HG03064 (cell line): ENCODE data around the gene C19orf81.
"Not testable (repeated sequence)": the region's sequence is repeated elsewhere in the genome, so short reads cannot be mapped to it uniquely, and the experiment has no call there.

ENCODE experiments used
- ATAC-seq: cut with Tn5 transposase; IDR thresholded peaks from one replicate; pipeline ENCODE4 v1.9.1; 2021; ENCODE audit warnings: low read depth; ENCODE audit not compliant: unreplicated experiment

C19orf81 gene

DNA sequence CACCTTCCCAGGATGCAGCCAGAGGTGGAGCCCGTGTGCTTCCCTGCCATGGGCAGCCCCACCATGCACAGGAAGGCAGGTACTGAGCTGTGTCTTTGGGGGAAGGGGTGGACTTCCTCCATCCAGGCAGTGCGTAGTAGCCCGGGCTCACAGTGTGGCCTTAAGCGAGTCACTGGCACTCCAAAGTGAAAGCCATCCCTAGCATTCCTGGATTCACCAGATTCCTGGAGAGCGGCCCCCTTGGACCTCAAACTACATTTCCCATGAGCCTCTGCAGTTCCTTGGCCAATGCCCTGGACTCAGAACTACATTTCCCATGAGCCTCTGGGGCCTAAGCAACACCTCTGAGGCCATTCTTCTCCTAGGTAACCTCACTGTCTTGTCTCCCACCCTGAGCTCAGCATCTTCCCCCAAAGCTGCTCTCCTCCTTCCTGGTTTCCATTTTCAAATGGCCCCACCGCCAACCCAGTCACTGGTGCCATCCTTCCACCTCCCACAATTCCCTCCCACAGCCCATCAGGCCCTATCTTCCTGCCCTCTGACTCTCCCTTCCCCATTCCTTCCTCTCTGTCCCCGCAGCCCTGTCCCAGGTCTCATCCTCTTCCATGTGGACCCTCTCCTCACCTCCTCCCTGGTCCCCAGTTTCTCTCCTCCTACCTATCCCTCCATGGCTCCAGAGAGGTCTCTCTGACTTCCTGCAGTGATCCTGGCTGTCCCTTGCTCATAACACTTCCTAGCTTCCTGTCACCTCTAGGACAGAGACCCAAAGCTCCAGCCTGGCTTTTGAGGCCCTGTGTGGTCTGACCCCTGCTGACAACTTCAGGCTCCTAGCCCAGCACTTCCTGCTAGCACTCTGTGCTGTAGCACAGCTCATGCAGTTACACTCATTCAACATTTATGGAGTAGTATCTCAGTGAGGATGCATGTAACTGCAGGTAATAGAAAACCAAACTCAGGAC is at the start of gene C19orf81:
C19orf81 (plus strand) TSS at position 13 of the 959 bp plus-strand sequence; CDS start at position 13, 0 bp downstream.
- no peak for ATAC-seq

DNA sequence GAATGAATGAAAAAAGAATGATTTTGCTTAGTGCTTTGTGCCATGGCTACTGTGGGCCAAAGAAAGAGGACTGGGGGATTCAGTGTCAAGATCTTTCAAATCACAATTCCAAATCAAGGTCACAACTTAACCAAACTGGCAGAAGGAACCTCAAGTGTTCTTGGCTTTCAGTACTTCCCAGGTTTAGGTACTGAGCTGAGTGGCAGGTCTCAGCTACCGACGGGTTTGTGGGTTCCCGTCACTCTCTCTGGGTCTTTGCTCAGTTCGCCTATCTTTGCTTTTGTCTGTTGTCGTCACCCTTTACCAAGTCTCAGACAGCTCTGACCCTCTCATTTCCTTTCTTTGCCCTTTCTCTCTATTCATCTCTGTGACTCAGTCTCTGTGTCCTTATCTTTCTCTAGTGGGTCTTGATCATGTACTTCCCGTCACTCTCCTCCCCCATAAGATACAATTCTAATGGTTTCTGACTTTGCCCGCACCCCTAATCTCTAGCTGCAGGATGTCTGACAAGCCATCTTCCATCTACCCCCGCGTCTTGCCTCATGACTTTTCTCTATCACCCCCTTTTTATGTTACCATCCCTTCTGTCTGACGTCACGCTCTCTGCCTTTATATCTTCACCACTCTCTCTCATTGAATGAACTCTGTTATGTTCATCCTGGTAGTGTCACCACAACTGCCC is 47.7 kb upstream of the C19orf81 start:
- no peak for ATAC-seq

DNA sequence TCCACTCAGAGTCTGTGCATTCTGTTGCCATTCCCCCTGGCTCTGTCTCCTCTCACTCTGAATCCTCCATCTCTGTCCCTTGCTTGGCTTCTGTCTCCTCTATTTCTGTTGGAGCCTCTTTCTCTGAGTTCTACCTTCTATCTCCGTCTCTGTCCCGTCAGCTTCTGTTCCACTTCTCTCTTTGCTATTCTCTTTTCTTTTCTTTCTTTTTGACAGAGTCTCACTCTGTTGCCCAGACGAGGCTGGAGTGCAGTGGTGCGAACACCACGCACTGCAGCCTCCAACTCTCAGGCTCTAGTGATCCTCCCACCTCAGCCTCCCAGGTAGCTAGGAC is 47.2 kb upstream of the C19orf81 start:
- no peak for ATAC-seq

DNA sequence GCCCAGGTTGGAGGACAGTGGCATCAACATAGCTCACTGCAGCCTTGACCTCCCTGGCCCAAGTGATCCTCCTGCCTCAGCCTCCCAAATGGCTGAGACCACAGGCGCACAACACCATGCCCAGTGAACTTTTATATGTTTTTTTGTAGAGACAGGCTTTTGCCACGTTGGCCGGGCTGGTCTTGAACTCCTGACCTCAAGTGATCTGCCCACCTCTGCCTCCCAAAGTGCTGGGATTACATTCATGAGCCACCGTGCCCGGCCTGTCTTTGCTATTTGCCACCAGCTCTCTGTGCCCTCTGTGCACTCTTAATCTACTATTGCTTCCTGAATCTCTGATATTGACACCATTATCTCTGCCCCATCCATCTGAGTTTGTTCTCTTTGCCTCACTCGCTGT is 46.7 kb upstream of the C19orf81 start:
- no peak for ATAC-seq

DNA sequence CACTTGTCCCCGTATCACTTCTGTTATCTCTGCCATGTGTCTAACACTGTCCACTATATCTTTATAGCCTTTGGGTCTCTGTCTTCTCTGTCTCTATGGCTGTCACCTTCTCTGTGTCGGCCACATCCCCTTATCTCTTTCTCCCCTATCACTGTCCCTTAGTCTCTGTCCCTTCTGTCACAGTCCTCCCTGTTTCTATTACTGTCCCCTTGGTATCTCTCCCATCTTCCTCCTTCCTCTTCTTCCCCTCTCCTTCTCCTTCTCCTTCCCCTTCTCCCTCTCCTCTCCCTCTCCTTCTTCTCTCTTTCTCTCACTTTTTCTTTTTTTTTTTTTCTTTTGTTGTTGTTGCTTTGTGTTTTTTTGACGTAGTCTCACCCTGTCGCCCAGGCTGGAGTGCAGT is 46.3 kb upstream of the C19orf81 start:
- ATAC-seq: no peak

DNA sequence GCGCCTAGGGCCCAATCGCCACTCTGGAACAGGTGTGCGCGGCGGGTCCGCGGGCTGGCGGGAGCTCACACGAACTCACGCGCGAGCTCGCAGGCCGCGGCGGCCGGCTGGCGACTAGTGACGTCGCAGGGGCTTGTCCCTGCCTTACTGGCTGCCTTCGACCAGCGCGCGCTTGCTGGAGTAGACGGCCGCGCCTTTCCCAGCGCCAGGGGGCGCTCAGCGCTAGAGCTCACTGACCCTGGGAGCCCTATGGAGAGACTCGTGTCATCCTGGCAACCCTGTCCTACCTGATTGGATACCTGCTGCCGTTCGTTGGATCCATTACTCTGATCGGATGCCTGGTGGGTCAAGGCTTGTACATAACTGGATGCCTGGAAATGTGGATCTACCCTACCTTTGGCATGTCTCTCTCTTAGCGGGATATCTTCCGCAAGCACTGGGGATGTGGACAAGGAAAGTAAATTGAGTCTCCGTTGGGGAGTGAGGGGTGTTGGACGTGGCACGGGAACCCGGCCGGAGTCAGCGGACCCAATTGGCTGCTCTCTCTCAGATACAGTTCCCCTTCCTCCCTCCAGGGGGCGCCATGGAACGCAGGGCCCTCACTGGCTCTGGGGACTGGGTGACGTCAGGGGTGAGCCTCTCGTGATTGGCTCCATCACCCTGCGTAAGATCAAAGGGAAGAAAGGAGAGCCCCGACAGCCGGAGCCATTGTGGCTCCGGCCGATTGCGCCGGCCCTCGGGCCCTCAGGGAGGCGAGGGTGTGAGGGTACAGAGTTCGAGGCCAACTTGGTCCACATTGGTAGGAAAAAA is 44.8 kb upstream of the C19orf81 start:
- not testable (repeated sequence) for ATAC-seq

DNA sequence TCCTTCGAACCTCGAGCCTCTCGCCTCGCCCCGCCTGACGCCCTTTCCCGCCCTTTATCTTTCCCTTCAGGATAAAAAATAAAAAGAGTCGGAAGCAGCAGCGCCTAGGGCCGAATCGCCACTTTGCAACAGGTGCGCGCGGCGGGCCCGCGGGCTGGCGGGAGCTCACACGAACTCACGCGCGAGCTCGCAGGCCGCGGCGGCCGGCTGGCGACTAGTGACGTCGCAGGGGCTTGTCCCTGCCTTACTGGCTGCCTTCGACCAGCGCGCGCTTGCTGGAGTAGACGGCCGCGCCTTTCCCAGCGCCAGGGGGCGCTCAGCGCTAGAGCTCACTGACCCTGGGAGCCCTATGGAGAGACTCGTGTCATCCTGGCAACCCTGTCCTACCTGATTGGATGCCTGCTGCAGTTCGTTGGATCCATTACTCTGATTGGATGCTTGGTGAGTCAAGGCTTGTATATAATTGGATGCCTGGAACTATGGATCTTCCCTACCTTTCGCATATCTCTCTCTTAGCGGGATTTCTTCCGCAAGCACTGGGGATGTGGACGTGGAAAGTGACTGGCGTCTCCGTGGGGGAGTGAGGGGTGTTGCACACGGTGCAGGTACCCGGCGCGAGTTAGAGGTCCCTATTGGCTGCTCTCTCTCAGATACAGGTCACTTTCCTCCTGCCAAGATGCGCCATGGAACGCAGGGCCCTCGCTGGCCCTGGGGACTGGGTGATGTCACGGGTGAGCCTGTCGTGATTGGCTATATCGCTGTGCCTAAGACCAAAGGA is 43.0 kb upstream of the C19orf81 start:
- not testable (repeated sequence) for ATAC-seq

DNA sequence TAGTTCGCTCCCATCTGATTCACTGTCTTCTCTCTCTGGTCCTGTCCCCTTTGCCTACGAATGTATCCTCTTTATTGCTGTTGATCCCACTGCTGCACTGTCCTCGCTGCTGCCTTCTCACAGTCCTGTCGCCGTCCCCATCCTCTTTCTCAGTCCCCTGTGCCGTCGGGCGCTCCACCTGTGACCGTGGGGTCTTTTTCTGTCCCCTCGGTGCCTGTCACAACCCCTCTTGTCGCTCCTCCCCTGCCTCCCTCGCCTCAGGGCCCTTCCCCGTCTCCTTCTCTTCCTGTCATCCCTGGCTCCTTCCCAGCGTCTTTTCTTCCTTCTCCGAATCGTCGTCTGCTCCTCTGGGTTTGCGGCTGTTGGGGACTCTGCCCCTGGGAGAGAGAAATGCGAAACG is 41.9 kb upstream of the C19orf81 start:
- ATAC-seq: no peak

DNA sequence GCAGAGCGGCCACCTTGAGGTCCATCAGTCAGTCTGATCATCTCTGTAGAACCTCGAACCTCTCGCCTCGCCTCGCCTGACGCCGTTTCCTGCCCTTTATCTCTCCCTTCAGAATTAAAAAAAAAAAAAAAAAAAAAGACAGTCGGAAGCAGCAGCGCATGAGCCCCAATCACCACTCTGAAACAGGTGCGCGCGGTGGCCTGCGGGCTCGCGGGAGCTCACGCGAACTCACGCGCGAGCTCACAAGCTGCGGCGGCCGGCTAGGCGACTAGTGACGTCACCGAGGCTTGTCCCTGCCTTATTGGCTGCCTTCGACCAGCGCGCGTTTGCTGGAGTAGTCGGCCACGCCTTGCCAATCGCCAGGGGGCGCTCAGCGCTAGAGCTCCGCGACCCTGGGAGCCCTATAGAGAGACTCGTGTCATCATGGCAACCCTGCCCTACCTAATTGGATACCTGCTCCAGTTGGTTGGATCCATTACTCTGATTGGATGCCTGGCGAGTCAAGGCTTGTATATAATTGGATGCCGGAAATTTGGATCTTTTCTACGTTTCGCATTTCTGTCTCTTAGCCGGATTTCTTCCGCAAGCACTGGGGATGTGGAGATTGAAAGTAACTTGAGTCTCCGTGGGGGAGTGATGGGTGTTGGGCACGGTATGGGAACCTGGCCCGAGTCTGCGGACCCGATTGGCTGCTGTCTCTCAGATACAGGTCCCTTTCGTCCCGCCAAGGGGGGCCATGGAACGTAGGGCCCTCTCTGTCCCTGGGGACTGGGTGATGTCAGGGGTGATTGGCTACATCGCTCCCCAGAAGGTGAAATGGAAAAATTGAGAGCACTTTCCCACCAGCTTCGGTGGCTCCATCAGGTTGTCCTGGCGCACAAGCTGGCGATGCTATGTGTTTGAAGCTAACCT is 41.1 kb upstream of the C19orf81 start:
- no peak for ATAC-seq

DNA sequence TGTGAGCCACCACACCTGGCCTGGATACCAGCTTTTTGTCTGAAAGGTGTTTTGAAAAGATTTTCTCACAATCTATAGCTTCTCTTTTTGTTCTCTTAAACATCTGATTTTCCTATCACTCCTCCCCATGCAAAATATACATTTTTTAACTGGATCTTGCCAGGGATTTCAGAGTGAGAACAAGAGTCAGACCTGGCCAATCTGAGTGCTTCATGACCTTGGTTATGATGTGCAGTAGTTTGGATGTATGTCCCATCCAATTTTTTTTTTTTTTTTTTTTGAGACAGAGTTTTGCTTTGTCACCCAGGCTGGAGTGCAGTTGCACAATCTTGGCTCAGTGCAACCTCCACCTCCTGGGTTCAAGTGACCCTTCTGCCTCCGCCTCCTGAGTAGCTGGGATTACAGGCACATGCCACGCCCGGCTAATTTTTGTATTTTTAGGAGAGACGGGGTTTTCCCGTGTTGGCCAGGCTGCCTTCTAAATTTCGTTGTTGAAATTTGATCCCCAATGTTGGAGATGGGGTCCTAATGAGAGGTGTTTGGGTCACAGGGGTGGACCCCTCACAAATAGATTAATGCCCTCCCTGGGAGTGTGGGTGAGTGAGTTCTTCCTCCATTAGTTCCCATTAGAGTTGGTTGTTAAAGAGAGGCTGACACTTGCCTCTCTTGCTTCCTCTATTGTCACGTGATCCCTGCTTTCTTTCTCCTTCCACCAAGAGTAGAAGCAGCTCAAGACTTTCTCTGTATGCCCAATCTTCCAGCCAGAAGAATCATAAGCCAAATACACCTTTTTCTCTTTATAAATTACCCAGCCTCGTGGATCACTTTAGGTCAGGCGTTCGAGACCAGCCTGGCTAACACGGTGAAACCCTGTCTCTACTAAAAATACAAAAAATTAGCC is 36.5 kb upstream of the C19orf81 start:
- ATAC-seq: not testable (repeated sequence)

DNA sequence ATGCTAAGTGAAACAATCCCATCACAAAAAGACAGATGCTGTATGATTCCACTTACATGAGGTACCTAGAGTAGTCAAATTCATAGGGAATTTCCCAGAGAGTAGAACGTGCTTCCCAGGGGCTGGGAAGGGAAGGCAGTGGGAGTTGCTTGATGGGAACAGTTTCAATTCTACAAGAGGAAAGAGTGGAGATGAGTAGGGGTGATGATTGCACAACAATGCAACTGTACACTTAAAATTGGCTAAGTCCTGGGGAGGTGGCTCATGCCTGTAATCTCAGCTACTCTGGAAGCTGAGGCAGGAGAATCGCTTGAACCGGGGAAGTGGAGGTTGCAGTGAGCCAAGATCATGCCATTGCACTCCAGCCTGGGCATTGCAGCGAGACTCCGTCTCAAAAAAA is 30.9 kb upstream of the C19orf81 start:
- not testable (repeated sequence) for ATAC-seq

DNA sequence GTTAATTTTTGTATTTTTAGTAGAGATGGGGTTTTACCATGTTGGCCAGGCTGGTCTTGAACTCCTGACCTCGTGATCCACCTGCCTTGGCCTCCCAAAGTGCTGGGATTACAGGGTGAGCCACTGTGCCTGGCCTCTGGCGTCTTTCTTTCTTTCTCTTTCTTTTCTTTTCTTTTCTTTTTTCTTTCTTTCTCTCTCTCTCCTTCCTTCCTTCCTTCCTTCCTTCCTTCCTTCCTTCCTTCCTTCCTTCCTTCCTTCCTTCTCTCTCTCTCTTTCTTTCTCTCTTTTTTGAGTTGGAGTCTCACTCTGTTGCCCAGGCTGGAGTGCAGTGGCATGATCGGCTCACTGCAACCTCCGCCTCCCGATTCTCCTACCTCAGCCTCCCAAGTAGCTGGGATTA is 30.1 kb upstream of the C19orf81 start:
- ATAC-seq: not testable (repeated sequence)

DNA sequence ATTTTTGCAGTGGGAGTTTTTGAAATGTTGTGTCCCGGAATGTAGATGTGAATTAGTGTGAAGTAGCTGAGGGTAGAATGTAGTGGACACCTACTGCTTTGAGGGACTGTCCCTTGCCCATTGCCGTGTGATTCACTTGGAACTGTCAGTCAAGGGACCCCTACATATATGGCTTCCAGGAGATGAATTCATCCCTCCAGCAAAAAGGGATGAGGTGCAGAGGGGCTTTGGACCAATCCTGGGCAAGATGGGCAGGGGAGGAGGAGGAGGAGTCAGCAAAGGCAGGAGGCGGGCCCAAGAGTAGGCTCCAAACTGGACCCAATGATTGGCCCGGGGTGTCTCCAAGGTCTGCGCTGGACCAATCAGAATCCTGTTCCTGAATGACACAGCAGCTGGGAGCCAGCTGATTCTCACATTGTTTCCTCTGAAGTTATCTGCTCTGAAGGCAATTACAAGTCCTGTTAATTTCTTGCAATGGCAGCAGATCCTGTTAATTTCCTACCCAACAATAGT is 28.8 kb upstream of the C19orf81 start:
- ATAC-seq: not testable (repeated sequence)

DNA sequence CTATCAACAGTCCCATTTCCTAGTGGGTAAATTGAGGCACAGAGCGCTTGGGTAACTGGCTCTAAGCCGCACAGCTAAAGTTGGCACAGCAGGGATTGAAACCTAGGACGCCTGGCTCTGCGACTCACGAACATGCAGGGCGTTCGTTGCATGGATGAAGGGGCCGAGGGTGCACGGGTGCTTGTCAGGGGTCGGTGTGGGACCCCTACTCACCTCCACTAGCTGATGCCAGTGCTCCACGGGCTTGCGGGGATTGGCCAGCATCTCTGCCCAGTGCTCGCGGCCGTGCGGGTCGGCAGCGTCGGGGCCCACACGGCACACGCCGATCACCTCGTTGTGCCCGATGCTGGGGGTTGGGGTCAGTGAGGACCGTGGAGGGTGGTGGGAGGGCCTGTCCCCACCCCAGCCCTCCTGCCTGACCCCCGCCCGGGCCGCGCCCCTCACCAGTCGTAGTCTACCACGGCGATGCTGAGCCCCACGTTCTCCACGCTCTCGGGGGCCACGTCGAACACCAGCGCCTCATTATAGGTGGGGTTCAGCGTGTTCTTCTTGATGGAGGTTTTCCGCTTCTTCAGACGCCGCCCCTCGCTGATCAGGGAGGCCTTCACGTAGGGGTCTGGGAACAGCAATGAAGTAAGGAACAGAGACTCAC is 24.2 kb upstream of the C19orf81 start:
- ATAC-seq: no peak

DNA sequence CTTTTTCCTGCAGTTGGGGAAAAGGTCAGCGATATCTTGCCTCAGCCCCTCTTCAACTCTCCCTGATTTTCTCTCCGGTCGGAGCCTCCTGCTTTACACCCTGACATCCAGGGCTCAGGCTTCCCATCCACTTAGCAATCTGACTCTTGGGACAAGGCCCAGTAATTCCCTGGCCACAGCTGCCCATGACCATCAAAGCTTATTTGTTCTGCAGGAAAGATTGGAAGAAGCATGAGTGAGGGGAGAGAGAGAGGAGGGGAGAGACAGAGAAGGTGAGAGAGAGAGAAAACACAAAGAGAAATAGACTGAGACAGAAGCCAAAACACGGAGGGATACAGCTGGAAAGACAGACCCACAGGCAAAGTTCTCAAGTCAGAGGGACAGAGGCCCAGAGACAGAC is 23.2 kb upstream of the C19orf81 start:
- no peak for ATAC-seq

DNA sequence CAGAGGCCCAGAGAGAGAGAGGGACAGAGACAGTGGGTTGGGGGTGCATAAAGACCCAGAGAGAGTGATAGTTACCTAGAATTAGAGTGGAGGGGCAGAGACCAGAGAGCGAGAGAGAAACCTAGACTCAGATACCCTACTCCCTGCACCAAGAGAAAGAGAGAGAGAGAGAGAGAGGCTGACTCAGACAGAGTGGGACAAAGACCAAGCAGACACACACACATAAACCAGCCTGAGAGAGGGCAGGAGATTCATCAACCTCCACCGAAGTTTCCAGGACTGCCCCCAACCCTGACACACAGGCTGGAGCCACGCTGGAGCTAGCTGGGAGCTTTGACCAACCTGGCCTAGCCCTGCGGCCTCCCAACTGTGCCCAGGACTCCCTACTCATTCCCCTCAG is 22.4 kb upstream of the C19orf81 start:
- no peak for ATAC-seq

DNA sequence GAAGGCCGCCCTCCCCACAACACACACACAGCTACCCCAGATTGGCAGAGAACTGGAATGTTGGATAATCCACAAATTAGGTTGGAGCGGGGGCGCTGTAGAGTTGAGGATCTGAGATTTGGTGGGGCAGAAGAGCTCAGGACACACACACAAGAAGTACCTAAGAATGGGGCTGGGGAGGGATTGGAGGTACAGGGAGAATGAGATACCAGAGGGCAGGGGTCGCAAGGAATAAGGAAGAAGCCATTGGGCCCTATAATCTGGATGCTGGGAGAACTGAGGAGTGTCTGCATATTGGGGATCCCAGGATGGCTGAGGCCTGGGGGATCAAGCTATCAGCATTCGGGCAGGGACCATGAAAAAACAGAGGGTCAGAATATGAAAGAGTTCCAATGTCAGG is 21.1 kb upstream of the C19orf81 start:
- ATAC-seq: no peak

DNA sequence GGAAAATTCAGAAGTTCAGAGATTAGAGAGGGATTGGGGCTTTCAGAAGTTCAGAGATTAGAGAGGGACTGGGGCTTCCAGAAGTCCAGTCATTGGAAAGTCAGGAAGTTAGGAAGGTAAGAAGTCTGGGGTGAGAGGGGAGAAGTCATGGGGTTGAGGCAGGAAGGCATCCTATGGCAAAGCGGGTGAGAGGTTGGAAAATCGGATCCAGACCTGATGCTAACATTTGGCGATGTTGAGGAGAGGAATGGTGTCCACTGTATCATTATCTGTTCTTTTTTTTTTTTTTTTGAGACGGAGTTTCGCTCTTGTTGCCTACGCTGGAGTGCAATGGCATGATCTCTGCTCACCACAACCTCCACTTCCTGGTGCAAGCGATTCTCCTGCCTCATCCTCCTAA is 20.7 kb upstream of the C19orf81 start:
- no peak for ATAC-seq
